OCI-M2 (cell line): Measurements from ENCODE around the gene CALR.
"Not testable (repeated sequence)": the region's sequence is repeated elsewhere in the genome, so short reads cannot be mapped to it uniquely, and the experiment has no call there.

Source experiments
- DNase-seq: peaks from one replicate; lab custom pipeline; 2025; ENCODE audit not compliant: unreplicated experiment; lab: John Stamatoyannopoulos, UW

Gene CALR

GRCh38 chr19:12937927-12938778 lies at the start of gene CALR:
Gene CALR, plus strand, starts transcription at chr19:12938609. Its CDS starts 71 bp downstream, at chr19:12938680.
- peak; percentile 72 for DNase-seq

GRCh38 chr19:12890299-12890786 lies 48.1 kb upstream of the CALR start:
- not testable (repeated sequence) for DNase-seq

GRCh38 chr19:12890787-12891552 lies 47.4 kb upstream of the CALR start, which contains the start of gene GCDH:
Gene GCDH, plus strand, starts transcription at chr19:12891160. Its CDS starts 145 bp downstream, at chr19:12891305.
- peak; percentile 90 for DNase-seq

DNA sequence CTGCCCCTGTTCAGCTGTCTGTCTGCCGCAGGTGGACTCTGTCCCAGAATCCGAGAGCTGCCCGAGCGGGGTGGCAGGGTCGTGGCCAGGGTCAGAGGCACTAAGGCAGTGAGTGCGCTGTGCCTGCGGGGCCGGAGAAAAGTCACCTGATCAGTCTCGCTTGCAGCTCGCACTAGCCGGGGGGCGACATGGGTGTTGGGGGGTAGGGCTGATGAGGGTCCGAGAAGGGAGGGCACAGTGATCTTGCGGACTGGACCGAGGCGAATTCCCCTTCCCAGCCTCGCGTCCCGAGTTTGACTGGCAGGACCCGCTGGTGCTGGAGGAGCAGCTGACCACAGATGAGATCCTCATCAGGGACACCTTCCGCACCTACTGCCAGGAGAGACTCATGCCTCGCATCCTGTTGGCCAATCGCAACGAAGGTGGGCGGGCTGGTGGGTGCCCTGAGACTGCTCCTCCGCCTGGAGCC lies 46.8 kb upstream of the CALR start:
- no peak for DNase-seq

DNA sequence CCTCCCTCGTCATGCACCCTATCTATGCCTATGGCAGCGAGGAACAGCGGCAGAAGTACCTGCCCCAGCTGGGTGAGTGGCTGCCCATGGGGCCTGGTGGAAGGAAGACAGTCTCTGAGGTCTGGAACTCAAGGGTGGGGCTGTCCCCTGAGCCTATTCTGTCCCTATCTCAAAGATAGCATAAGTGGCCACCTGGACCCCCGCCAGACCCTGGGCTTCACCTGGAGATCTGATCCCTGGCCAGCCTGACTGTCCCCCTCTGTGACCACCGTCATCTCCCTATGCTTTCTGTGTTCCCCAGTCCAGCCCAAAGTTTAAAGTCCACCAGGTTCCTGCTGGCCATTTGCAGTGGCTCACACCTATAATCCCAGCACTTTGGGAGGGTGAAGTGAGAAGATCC lies 44.8 kb upstream of the CALR start:
- DNase-seq = no peak

DNA sequence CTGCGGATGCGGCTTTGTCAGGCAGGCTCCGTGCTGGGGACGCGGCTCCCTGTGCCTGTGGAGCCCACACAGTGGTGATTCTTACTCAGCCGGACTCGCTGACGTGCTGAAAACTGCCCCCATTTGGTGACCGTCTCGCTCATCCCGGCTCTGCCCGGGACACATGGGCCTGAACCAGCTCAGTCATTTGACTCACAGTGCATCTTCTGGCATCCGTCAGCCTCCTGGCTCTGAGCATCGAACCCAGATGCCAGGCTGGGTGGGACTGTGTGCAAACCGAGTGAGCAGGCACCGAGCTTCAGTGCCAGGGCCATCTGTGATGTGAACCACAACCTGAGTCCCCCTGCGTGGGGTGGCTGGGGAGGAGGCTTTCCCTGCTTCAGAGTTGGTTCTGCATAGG lies 41.9 kb upstream of the CALR start:
- DNase-seq = no peak

GRCh38 chr19:12899891-12900518 lies 38.4 kb upstream of the CALR start:
- DNase-seq = no peak

DNA sequence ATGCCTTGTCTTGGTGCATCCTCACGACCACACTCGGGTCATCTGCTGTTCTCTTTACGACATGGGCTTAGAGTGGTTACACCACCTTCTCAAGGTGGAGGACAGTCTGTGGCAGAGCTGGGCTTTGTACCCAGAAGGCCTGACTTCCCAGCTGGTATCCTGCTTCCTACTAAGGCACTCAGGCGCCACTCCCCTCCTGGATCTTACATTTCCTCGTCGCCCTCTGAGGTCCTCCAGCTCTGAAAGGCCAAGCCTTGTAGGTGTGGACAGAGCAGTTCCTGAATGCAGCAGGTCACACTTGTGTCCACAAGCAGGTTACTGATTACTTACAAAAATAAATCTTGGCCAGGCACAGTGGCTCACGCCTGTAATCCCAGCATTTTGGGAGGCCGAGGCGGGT lies 31.2 kb upstream of the CALR start:
- no peak for DNase-seq

- DNase-seq = no peak
Observed at GRCh38 chr19:12912571-12912970, 25.8 kb upstream of the CALR start.

GRCh38 chr19:12913011-12913561 lies 25.3 kb upstream of the CALR start:
- DNase-seq = no peak

DNA sequence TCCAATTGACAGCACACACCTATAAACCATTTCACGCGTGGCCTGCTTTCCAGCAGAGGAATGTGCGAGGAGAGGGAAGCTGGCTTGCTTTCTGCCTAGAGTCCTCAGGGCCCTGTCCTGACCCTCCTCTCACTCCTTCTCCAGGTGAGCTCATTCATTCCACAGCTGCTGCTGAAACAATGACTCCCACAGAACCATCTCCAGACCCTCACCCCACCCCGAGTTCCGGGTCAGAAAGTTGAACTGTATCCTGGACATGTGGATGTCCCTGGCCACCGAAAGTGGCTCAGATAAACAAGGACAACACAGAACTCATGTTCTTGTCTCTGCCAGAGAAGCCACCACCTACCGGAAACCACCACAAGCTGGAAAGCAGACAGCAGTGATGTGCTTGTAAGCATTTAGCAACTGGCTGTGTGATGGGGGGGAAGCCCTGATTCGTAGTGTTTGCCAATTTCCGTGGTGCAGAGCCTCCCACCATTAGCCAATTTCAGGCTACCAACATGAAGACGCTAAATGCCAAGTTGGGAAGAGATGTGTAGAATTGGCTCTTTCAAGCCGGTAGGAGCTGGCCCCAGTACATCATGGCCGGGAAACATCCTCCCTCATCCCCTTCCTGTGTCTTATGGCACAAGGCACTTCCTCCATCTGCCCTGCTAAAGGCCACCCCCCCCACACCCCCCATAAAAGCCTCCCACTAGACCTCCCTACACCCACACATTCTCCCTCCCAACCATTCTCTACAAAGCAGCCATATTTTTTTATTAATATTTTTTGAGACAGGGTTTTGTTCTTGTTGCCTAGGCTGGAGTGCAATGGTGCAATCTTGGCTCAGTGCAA lies 24.3 kb upstream of the CALR start:
- no peak for DNase-seq

DNA sequence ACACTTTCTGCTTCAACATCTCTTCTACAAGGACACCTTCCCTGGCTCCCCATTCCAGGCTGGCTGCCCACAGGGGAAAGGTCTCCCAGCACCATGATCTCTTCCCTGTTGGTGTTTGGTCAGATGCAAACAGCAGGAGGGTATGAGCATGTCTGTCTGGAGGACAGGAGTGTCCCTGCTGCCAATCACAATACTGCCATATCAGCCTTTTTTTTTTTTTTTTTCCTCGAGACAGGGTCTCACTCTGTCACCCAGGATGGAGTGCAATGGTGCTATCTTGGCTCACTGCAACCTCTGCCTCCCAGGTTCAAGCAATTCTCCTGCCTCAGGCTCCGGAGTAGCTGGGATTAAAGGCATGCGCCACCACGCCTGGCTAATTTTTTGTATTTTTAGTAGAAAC lies 22.5 kb upstream of the CALR start:
- not testable (repeated sequence) for DNase-seq

DNA sequence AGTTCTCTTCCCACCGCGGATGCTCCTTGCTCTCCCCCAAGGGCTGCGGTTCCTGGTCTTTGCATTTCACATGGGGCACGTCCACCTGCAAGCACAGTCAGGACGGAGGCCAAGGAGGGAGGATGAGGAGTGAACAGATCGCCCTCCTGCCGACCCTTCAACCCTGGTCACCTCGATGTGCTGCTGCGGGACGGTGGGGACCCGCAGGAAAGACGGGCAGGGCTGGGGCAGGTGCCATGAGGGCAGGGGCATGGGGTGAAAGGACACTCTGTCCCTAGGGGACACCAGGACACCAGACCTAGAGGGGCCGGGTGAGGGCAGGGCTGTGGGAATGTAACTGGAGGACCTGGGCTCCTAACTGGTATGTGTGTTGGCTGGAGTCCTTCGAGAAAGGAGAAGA lies 20.2 kb upstream of the CALR start:
- DNase-seq = no peak

DNA sequence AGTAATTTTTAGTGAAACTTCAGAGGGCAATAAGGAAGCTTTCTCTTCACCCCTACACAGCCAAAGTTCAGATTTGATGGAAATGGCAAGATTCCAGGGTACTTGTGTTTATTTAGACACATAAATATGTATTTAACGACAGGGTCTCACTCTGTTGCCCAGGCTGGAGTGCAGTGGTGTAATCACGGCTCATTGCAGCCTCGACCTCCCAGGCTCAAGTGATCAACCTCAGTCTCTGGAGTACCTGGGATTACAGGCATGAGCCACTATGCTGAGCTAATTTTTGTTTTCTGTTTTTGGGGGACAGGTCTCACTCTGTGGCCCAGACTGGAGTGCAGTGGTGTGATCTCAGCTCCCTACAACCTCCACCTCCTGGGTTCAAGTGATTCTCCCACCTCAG lies 17.4 kb upstream of the CALR start:
- DNase-seq = no peak

DNA sequence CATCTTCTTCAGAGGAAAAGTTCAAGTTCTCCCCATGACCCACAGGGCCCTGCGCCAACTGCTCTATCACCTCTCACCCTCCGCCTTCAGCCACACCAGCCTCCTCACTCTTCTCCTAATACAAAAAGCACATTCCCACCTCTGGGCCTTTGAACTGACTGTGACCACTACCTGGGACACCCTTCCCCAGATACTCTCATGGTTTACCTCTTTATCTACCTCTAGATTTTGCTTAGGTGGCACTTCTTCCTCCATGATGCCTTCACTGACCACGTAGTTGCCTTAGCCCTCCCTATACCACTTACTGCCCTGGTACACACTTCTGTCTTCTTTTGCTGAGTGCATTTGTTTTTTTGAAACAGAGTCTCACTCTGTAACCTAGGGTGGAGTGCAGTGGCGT lies 15.4 kb upstream of the CALR start:
- DNase-seq = no peak

GRCh38 chr19:12924621-12925310 lies 13.6 kb upstream of the CALR start:
- DNase-seq = no peak

- no peak for DNase-seq
Observed at GRCh38 chr19:12930002-12930645, 8.3 kb upstream of the CALR start.

- DNase-seq = no peak
Observed at GRCh38 chr19:12932392-12933286, 5.8 kb upstream of the CALR start.
